ENCODE measurements around the gene TXLNB. TPM values are rescaled to one million over a fixed set of nuclear protein-coding genes. Genes with fewer than 3 reads are reported as not detected.

The TXLNB gene
- total and polyA plus RNA-seq, 2 donors (not counting 3 experiments of a cell fraction or from before 2014, with no cell fraction given), result 0.04 to 0.18 TPM

DNA sequence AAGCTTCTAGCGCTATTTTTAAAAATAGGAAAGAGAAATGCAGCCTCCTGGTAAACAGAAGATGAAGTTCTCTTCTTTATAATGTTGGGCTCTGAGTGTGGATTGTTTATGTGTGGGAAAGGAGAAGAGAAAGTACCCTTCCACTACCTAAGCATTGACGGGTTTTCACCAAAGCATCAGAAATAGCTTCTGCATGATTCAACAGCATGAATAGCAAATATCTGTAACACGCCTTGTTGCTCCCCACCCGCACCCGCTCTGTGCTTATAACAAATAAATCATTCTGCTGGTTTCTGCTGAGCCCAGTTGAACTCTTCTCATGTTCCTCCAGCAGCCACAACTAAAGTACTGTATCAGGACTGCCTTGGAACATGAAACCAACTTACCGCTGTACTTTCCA is 20.7 kb downstream of the TXLNB start:
- Histone ChIP-seq H3K9me3 (replicated peaks; ENCODE audit: control insufficient read depth, insufficient read depth, low read length) (no peaks in the 10 kb centered on the region), H4K20me1 (replicated peaks; ENCODE audit: control insufficient read depth, extremely low read depth, insufficient read depth, low read length) (no peaks in the 10 kb centered on the region), H3K79me2 (ENCODE audit: control insufficient read depth, insufficient read depth, low read length) (no peaks in the 10 kb centered on the region), H3K4me2 (ENCODE audit: insufficient read depth, low read length) (no peak overlapping the region), H2AFZ (ENCODE audit: low read depth, low read length) (no peak overlapping the region), H3K4me1 (ENCODE audit: control insufficient read depth, extremely low read depth, insufficient read depth, low read length) (no peaks in the 10 kb centered on the region), H3K9me1 (replicated peaks; ENCODE audit: control insufficient read depth, extremely low read depth, insufficient read depth, low read length) (no peaks in the 10 kb centered on the region), H3K36me3 (ENCODE audit: control insufficient read depth in 2 of 2, extremely low read depth in 1 of 2, insufficient read depth in 2 of 2, low read length in 2 of 2) (no peaks in the 10 kb centered on the region), H3K27me3 (ENCODE audit: control insufficient read depth in 2 of 2, insufficient read depth in 2 of 2, low read length in 2 of 2) (no peaks in the 10 kb centered on the region), H3K9ac (replicated peaks; ENCODE audit: extremely low read depth, insufficient read depth, low read length) (no peak overlapping the region), H3K27ac (ENCODE audit: insufficient read depth, low read depth, low read length) (no peak overlapping the region), H3K4me3 (replicated peaks in 1 of 3; ENCODE audit: insufficient read depth in 1 of 3, low read depth in 1 of 3, low read length in 3 of 3) (no peak overlapping the region)
- DNase-seq (ENCODE audit: low read depth, low spot score) (no peak), FAIRE-seq (no peak)
- intact Hi-C loops (cut with micrococcal nuclease), result loop anchor here (2.0 kb wide), 1 partner anchor 32 kb away; no protein-coding TSS in a partner anchor
- TF ChIP-seq, protein P1, sequence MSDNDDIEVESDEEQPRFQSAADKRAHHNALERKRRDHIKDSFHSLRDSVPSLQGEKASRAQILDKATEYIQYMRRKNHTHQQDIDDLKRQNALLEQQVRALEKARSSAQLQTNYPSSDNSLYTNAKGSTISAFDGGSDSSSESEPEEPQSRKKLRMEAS (IDR thresholded peaks at IDR 0.05; ENCODE audit: insufficient read depth, insufficient read length), result no peak
- TF ChIP-seq CTCF (IDR thresholded peaks at IDR 0.05; ENCODE audit: extremely low read depth in 1 of 2, insufficient read depth in 1 of 2, low read depth in 1 of 2, low read length in 2 of 2) (no peak), POLR2AphosphoS5 (IDR thresholded peaks at IDR 0.05; ENCODE audit: insufficient read depth, low read depth, low read length) (no peak), FOS (IDR thresholded peaks at IDR 0.05; ENCODE audit: borderline replicate concordance, insufficient read depth, low read length) (no peak), JUN (IDR thresholded peaks at IDR 0.05; ENCODE audit: borderline replicate concordance, insufficient read depth, insufficient read length, low read depth) (no peak), MYC (IDR thresholded peaks at IDR 0.05; ENCODE audit: low read depth, low read length) (no peak), GATA2 (IDR thresholded peaks at IDR 0.05; ENCODE audit: insufficient read depth, insufficient read length, low read depth, low read length) (no peak), POLR2A (IDR thresholded peaks at IDR 0.05; ENCODE audit: low read depth, low read length) (no peak), EZH2 (IDR thresholded peaks at IDR 0.05; ENCODE audit: borderline replicate concordance, low read depth, low read length, severe bottlenecking) (no peak)
- ChIA-PET CTCF (interaction anchor here (1.2 kb wide), 1 partner anchor 41 kb away, joined by 3 read pairs; no protein-coding TSS in a partner anchor), POLR2A (no interaction called here)
- dilution Hi-C loops (cut with MboI; ENCODE audit: extremely low pct_ligation_motif_present, low sequenced_read_pairs), result no loop called here
- no TSS peak for BruUV-seq (replicated peaks)

All from endothelial cell of umbilical vein (primary cell).